ENCODE measurements around the gene FAM53C. TPM values are rescaled to one million over a fixed set of nuclear protein-coding genes. Genes with fewer than 3 reads are reported as not detected.

Gene FAM53C
- total and polyA plus RNA-seq, 2 donors (not counting 3 experiments of a cell fraction or from before 2014, with no cell fraction given): 37.4 to 37.9 TPM

DNA sequence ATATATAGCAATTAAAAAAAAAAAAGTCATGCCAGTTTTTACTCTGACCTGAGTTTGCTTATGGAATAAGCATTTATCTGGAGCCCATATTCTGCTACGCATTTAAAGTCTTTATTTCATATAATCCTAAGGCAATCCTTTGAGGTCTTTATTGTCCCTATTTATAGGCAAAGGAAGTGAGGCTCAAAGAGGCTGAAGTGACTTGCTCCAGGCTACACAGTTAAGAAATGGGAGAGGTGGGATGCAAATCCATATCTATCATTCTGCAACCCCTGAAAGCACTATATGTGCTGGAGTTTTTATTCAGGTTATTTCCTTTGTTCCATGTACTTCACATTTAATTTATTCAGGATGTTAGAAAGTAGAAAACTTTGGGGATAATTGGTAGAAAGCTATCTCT lies 26.5 kb downstream of the FAM53C start:
- DNase-seq (ENCODE audit: low read depth, low spot score) (no peak), FAIRE-seq (no peak)
- H3K36me3 ChIP-seq (ENCODE audit: control insufficient read depth in 2 of 2, extremely low read depth in 1 of 2, insufficient read depth in 2 of 2, low read length in 2 of 2): no peaks in the 10 kb centered on the region
- TF ChIP-seq, protein P1, sequence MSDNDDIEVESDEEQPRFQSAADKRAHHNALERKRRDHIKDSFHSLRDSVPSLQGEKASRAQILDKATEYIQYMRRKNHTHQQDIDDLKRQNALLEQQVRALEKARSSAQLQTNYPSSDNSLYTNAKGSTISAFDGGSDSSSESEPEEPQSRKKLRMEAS (IDR thresholded peaks at IDR 0.05; ENCODE audit: insufficient read depth, insufficient read length): no peak
- TF ChIP-seq MYC (IDR thresholded peaks at IDR 0.05; ENCODE audit: low read depth, low read length) (no peak), POLR2AphosphoS5 (IDR thresholded peaks at IDR 0.05; ENCODE audit: insufficient read depth, low read depth, low read length) (no peak), JUN (IDR thresholded peaks at IDR 0.05; ENCODE audit: borderline replicate concordance, insufficient read depth, insufficient read length, low read depth) (no peak), FOS (IDR thresholded peaks at IDR 0.05; ENCODE audit: borderline replicate concordance, insufficient read depth, low read length) (no peak), EZH2 (IDR thresholded peaks at IDR 0.05; ENCODE audit: borderline replicate concordance, low read depth, low read length, severe bottlenecking) (no peak), POLR2A (IDR thresholded peaks at IDR 0.05; ENCODE audit: low read depth, low read length) (no peak), GATA2 (IDR thresholded peaks at IDR 0.05; ENCODE audit: insufficient read depth, insufficient read length, low read depth, low read length) (no peak)
- TF ChIP-seq, protein P2, sequence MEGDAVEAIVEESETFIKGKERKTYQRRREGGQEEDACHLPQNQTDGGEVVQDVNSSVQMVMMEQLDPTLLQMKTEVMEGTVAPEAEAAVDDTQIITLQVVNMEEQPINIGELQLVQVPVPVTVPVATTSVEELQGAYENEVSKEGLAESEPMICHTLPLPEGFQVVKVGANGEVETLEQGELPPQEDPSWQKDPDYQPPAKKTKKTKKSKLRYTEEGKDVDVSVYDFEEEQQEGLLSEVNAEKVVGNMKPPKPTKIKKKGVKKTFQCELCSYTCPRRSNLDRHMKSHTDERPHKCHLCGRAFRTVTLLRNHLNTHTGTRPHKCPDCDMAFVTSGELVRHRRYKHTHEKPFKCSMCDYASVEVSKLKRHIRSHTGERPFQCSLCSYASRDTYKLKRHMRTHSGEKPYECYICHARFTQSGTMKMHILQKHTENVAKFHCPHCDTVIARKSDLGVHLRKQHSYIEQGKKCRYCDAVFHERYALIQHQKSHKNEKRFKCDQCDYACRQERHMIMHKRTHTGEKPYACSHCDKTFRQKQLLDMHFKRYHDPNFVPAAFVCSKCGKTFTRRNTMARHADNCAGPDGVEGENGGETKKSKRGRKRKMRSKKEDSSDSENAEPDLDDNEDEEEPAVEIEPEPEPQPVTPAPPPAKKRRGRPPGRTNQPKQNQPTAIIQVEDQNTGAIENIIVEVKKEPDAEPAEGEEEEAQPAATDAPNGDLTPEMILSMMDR (IDR thresholded peaks at IDR 0.05; ENCODE audit: extremely low read depth in 1 of 2, insufficient read depth in 1 of 2, low read depth in 1 of 2, low read length in 2 of 2): no peak
- H2AFZ ChIP-seq (ENCODE audit: low read depth, low read length): no peak overlapping the region
- no peaks in the 10 kb centered on the region for H3K9me1 ChIP-seq (replicated peaks; ENCODE audit: control insufficient read depth, extremely low read depth, insufficient read depth, low read length)
- no peak overlapping the region for H3K4me2 ChIP-seq (ENCODE audit: insufficient read depth, low read length)
- no peak overlapping the region for H3K4me3 ChIP-seq (replicated peaks in 1 of 3; ENCODE audit: insufficient read depth in 1 of 3, low read depth in 1 of 3, low read length in 3 of 3)
- H3K79me2 ChIP-seq (ENCODE audit: control insufficient read depth, insufficient read depth, low read length): peaks cover 72% of the 10 kb centered on the region
- intact Hi-C loops (cut with micrococcal nuclease) (no loop called here), dilution Hi-C loops (cut with MboI; ENCODE audit: extremely low pct_ligation_motif_present, low sequenced_read_pairs) (no loop called here)
- H3K4me1 ChIP-seq (ENCODE audit: control insufficient read depth, extremely low read depth, insufficient read depth, low read length): peaks cover 13% of the 10 kb centered on the region
- H3K9ac ChIP-seq (replicated peaks; ENCODE audit: extremely low read depth, insufficient read depth, low read length): no peak overlapping the region
- BruUV-seq (replicated peaks): no TSS peak
- ChIA-PET CTCF (interaction anchor here (1.5 kb wide), 1 partner anchor 12 kb away, joined by 3 read pairs; no protein-coding TSS in a partner anchor), POLR2A (no interaction called here)
- no peak overlapping the region for H3K27ac ChIP-seq (ENCODE audit: insufficient read depth, low read depth, low read length)
- H3K9me3 ChIP-seq (replicated peaks; ENCODE audit: control insufficient read depth, insufficient read depth, low read length): no peaks in the 10 kb centered on the region
- H4K20me1 ChIP-seq (replicated peaks; ENCODE audit: control insufficient read depth, extremely low read depth, insufficient read depth, low read length): peaks cover 4% of the 10 kb centered on the region
- no peaks in the 10 kb centered on the region for H3K27me3 ChIP-seq (ENCODE audit: control insufficient read depth in 2 of 2, insufficient read depth in 2 of 2, low read length in 2 of 2)
